K562 (cell line): Measurements from ENCODE around the gene SLC7A11. TPM values are rescaled to one million over a fixed set of nuclear protein-coding genes. Genes with fewer than 3 reads are reported as not detected.

Experiments used
- MYBL2 ChIP-seq, 2 experiments: fragments of 450-650 bp in 1 of 2; sonication (generic) in 1 of 2; formaldehyde crosslinking in 1 of 2; IDR thresholded peaks; 2 replicates each; pipeline versions ENCODE4 v1.6.1 to v1.8.1; 2017 to 2022; ENCODE audit warnings: borderline replicate concordance in 1 of 2, inconsistent platforms in 1 of 2, low read depth in 1 of 2, mild to moderate bottlenecking in 1 of 2, missing genetic modification reagents in 1 of 2, moderate library complexity in 1 of 2
- NELFE ChIP-seq: IDR thresholded peaks from 2 replicates; pipeline ENCODE4 v1.6.1; 2011; ENCODE audit warnings: mild to moderate bottlenecking; ENCODE audit not compliant: insufficient read depth, insufficient read length
- POLR2G ChIP-seq: fragments of 200-400 bp; formaldehyde crosslinking; IDR thresholded peaks from 2 replicates; pipeline ENCODE4 v1.6.1; 2017; ENCODE audit warnings: low read depth, mild to moderate bottlenecking, antibody characterized with exemption, low read length, moderate library complexity
- REST ChIP-seq, 2 experiments: fragments of 450-650 bp; formaldehyde crosslinking in 1 of 2; IDR thresholded peaks; 2 replicates each; pipeline versions ENCODE4 v1.4.0 to v1.6.1; 2014 to 2020; ENCODE audit warnings: mild to moderate bottlenecking in 2 of 2, borderline replicate concordance in 1 of 2, low read depth in 1 of 2
- SAFB ChIP-seq: fragments of 200-400 bp; formaldehyde crosslinking; IDR thresholded peaks from 2 replicates; pipeline ENCODE4 v1.6.1; 2017; ENCODE audit warnings: low read depth, low read length, borderline replicate concordance
- TAF1 ChIP-seq: IDR thresholded peaks from 2 replicates; pipeline ENCODE4 v1.6.1; 2011; ENCODE audit warnings: mild to moderate bottlenecking, low read length, moderate library complexity; ENCODE audit not compliant: insufficient read depth, control insufficient read depth, severe bottlenecking; ENCODE audit errors: extremely low read depth
- ZFP30 ChIP-seq: fragments of 250-450 bp; sonication (Bioruptor Pico); IDR thresholded peaks from 2 replicates; pipeline ENCODE4 v1.8.0; 2022; ENCODE audit warnings: moderate library complexity, mild to moderate bottlenecking, inconsistent platforms, borderline replicate concordance
- ZNF133 ChIP-seq: fragments of 250-450 bp; sonication (Bioruptor Pico); IDR thresholded peaks from 2 replicates; pipeline ENCODE4 v1.4.0; 2020; ENCODE audit warnings: mild to moderate bottlenecking
- ZNF263 ChIP-seq: sonication (generic); formaldehyde crosslinking; IDR thresholded peaks from 2 replicates; pipeline ENCODE4 v1.8.0; 2022; ENCODE audit warnings: mild to moderate bottlenecking, missing genetic modification reagents, borderline replicate concordance
- ZNF311 ChIP-seq: fragments of 250-450 bp; sonication (Bioruptor Pico); IDR thresholded peaks from 2 replicates; pipeline ENCODE4 v1.4.0; 2020; ENCODE audit warnings: mild to moderate bottlenecking, moderate library complexity
- ZNF507 ChIP-seq: conservative IDR thresholded peaks from 2 replicates; pipeline ENCODE4 v1.6.1; 2017; ENCODE audit warnings: missing genetic modification characterization, missing compliant biosample characterization
- polyA plus RNA-seq, 8 experiments: library from polyadenylated mRNA; depleted of rRNA in 4 of 8; stranded (reverse) in 5 of 8; unstranded in 3 of 8; fragments of >200 nt; fragmentation: Nextera tagmentation in 2 of 8; fragmentation: Illumina TruSeq in 1 of 8; extraction: Ambion mirVana in 2 of 8; extraction: Trizol in 1 of 8; gene quantifications; 2 replicates each; pipeline versions ENCODE4 v1.2.1 to v1.2.3, GENCODE V29; 2011 to 2014; ENCODE audit warnings: inconsistent platforms in 1 of 8, missing spikeins in 1 of 8
- total RNA-seq, 7 experiments: library from RNA; depleted of rRNA in 6 of 7; stranded (reverse); fragments of >200 nt in 6 of 7; fragmentation: Illumina TruSeq in 2 of 7; extraction: Trizol in 2 of 7; gene quantifications; 2 replicates each; pipeline versions ENCODE4 v1.2.1 to v1.2.3, GENCODE V29; 2011 to 2021; ENCODE audit warnings: low replicate concordance in 1 of 7
- TF ChIP-seq, protein P1 (sequence below): IDR thresholded peaks from 2 replicates; pipeline ENCODE4 v1.6.1; 2016; ENCODE audit warnings: missing genetic modification characterization, missing compliant biosample characterization
- TF ChIP-seq, protein P2 (sequence below): fragments of 250-450 bp; sonication (Bioruptor Pico); IDR thresholded peaks from 2 replicates; pipeline ENCODE4 v1.8.0; 2022; ENCODE audit warnings: inconsistent platforms

The SLC7A11 gene
- total and polyA plus RNA-seq, 9 of the 15 experiments (the other 6 are each of a cell fraction or from before 2014, with no cell fraction given): 4.5 to 26.1 (median 13.5) TPM

- TF ChIP-seq ZNF133: no peak
- peak; percentile 44 for TF ChIP-seq TAF1
- no peak for TF ChIP-seq ZNF507 (tag)
- peak; percentile 76 for TF ChIP-seq POLR2G
- no peak for TF ChIP-seq ZNF263 (CRISPR knock-in tag)
- TF ChIP-seq, protein P1, sequence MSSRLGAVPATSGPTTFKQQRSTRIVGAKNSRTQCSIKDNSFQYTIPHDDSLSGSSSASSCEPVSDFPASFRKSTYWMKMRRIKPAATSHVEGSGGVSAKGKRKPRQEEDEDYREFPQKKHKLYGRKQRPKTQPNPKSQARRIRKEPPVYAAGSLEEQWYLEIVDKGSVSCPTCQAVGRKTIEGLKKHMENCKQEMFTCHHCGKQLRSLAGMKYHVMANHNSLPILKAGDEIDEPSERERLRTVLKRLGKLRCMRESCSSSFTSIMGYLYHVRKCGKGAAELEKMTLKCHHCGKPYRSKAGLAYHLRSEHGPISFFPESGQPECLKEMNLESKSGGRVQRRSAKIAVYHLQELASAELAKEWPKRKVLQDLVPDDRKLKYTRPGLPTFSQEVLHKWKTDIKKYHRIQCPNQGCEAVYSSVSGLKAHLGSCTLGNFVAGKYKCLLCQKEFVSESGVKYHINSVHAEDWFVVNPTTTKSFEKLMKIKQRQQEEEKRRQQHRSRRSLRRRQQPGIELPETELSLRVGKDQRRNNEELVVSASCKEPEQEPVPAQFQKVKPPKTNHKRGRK (tag): no peak
- TF ChIP-seq MYBL2 (IDR thresholded peaks at IDR 0.05; ENCODE audit: low read depth): no peak
- no peak for TF ChIP-seq MYBL2 (CRISPR knock-in tag; IDR thresholded peaks at IDR 0.05; ENCODE audit: borderline replicate concordance)
- TF ChIP-seq SAFB: peak; percentile 60; the same call in 1 of the 2 replicates
- TF ChIP-seq ZNF311 (CRISPR knock-in tag): no peak
- 0 out of 2 replicates have a peak, but pooled peaks have one; percentile 3 for TF ChIP-seq REST (IDR thresholded peaks at IDR 0.05; ENCODE audit: borderline replicate concordance)
- TF ChIP-seq REST (CRISPR knock-in tag; IDR thresholded peaks at IDR 0.05; ENCODE audit: low read depth): no peak
- no peak for TF ChIP-seq ZFP30 (CRISPR knock-in tag)
- TF ChIP-seq NELFE: no peak
- TF ChIP-seq, protein P2, sequence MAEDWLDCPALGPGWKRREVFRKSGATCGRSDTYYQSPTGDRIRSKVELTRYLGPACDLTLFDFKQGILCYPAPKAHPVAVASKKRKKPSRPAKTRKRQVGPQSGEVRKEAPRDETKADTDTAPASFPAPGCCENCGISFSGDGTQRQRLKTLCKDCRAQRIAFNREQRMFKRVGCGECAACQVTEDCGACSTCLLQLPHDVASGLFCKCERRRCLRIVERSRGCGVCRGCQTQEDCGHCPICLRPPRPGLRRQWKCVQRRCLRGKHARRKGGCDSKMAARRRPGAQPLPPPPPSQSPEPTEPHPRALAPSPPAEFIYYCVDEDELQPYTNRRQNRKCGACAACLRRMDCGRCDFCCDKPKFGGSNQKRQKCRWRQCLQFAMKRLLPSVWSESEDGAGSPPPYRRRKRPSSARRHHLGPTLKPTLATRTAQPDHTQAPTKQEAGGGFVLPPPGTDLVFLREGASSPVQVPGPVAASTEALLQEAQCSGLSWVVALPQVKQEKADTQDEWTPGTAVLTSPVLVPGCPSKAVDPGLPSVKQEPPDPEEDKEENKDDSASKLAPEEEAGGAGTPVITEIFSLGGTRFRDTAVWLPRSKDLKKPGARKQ: no peak
Measured at GRCh38 chr4:138241281-138242075, 671 bp downstream of the SLC7A11 start (continued).
